Measurements from ENCODE around the gene CNOT2.
"Not testable (repeated sequence)": the region's sequence is repeated elsewhere in the genome, so short reads cannot be mapped to it uniquely, and the experiment has no call there.

The CNOT2 gene

GRCh38 chr12:70304684-70305555 lies 61.7 kb downstream of the CNOT2 start:
- not testable (repeated sequence) for DNase-seq (ENCODE audit: low read depth in 2 of 3, low spot score in 2 of 3)

- no peak for DNase-seq (ENCODE audit: low read depth in 2 of 3, low spot score in 2 of 3)
Measured at GRCh38 chr12:70305794-70306193, 62.6 kb downstream of the CNOT2 start.

GRCh38 chr12:70306676-70307075 lies 63.4 kb downstream of the CNOT2 start:
- no peak for DNase-seq (ENCODE audit: low read depth in 2 of 3, low spot score in 2 of 3)

GRCh38 chr12:70307868-70308267 lies 64.6 kb downstream of the CNOT2 start:
- DNase-seq (ENCODE audit: low read depth in 2 of 3, low spot score in 2 of 3), result no peak

GRCh38 chr12:70309348-70309747 lies 66.1 kb downstream of the CNOT2 start:
- no peak for DNase-seq (ENCODE audit: low read depth in 2 of 3, low spot score in 2 of 3)

- DNase-seq (ENCODE audit: low read depth in 2 of 3, low spot score in 2 of 3), result no peak
Measured at GRCh38 chr12:70314145-70314544, 70.9 kb downstream of the CNOT2 start.

- DNase-seq (ENCODE audit: low read depth in 2 of 3, low spot score in 2 of 3), result no peak
Measured at GRCh38 chr12:70317781-70318180, 74.5 kb downstream of the CNOT2 start.

- no peak for DNase-seq (ENCODE audit: low read depth in 2 of 3, low spot score in 2 of 3)
Measured at GRCh38 chr12:70319605-70320004, 76.4 kb downstream of the CNOT2 start.

- no peak for DNase-seq (ENCODE audit: low read depth in 2 of 3, low spot score in 2 of 3)
Measured at GRCh38 chr12:70321191-70321590, 78.0 kb downstream of the CNOT2 start.

GRCh38 chr12:70327541-70327940 lies 84.3 kb downstream of the CNOT2 start:
- no peak for DNase-seq (ENCODE audit: low read depth in 2 of 3, low spot score in 2 of 3)

- no peak for DNase-seq (ENCODE audit: low read depth in 2 of 3, low spot score in 2 of 3)
Measured at GRCh38 chr12:70329728-70330127, 86.5 kb downstream of the CNOT2 start.

- DNase-seq (ENCODE audit: low read depth in 2 of 3, low spot score in 2 of 3), result no peak
Measured at GRCh38 chr12:70330158-70330557, 86.9 kb downstream of the CNOT2 start.

GRCh38 chr12:70332236-70332635 lies 89.0 kb downstream of the CNOT2 start:
- DNase-seq (ENCODE audit: low read depth in 2 of 3, low spot score in 2 of 3), result no peak

GRCh38 chr12:70334742-70335141 lies 91.5 kb downstream of the CNOT2 start:
- DNase-seq (ENCODE audit: low read depth in 2 of 3, low spot score in 2 of 3), result no peak

- no peak for DNase-seq (ENCODE audit: low read depth in 2 of 3, low spot score in 2 of 3)
Measured at GRCh38 chr12:70338531-70338930, 95.3 kb downstream of the CNOT2 start.

GRCh38 chr12:70351076-70351475 lies 107.8 kb downstream of the CNOT2 start:
- no peak for DNase-seq (ENCODE audit: low read depth in 2 of 3, low spot score in 2 of 3)

GRCh38 chr12:70353780-70354660 lies 110.8 kb downstream of the CNOT2 start:
- DNase-seq (ENCODE audit: low read depth in 2 of 3, low spot score in 2 of 3), result no peak

- no peak for DNase-seq (ENCODE audit: low read depth in 2 of 3, low spot score in 2 of 3)
Measured at GRCh38 chr12:70354787-70355186, 111.6 kb downstream of the CNOT2 start.

- no peak for DNase-seq (ENCODE audit: low read depth in 2 of 3, low spot score in 2 of 3)
Measured at GRCh38 chr12:70355972-70356371, 112.7 kb downstream of the CNOT2 start.

- no peak for DNase-seq (ENCODE audit: low read depth in 2 of 3, low spot score in 2 of 3)
Measured at GRCh38 chr12:70359458-70360197, 116.4 kb downstream of the CNOT2 start.

- DNase-seq (ENCODE audit: low read depth in 2 of 3, low spot score in 2 of 3), result no peak
Measured at GRCh38 chr12:70360218-70360617, 117.0 kb downstream of the CNOT2 start.

All from activated CD8-positive, alpha-beta memory T cell treated with anti-CD3 and anti-CD28 coated beads for 48 hours (primary cell).